ENCODE measurements around the gene TARS1.

TARS1 gene

DNA sequence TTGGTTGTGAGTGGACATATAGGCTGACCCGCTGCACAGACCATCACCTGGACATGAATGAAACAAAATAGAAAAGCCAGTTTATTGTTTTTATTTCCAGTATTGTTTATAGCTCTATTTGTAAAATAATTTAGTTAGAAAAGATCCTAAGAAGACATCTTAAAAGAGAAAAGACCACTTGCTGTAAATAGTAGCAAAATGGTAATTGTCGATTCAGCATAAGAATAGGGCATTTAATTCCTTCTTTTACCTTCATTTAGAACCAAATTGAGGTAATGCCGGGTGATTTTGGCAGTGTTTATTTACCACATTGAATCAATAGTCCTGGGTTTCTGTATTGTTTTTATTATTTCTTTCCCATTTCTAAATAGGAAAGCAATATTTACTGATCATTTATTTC, 7.4 kb downstream of the TARS1 start:
- TF ChIP-seq JUND (IDR thresholded peaks at IDR 0.05; ENCODE audit: low read depth): no peak
- in situ Hi-C loops (cut with HindIII; ENCODE audit: low pct_unique_long_range_greater_than_20kb, low sequenced_read_pairs): no loop called here

DNA sequence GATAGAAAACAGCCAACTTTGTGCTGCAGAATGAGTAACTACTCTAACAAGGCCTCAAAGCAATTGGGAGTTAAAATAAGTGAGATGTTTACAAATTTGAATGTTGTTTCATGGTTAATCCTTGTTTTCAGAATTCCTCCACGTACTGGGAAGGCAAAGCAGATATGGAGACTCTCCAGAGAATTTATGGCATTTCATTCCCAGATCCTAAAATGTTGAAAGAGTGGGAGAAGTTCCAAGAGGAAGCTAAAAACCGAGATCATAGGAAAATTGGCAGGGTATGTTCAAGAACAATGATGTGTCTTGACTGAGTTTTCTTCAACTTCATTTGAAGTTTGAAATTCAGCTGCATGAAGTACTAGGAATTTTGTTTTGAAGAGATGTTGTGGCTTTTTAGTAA, 16.4 kb downstream of the TARS1 start:
- no peak for DNase-seq (ENCODE audit: low read depth in 1 of 2, low spot score in 1 of 2)
- TF ChIP-seq JUND (IDR thresholded peaks at IDR 0.05; ENCODE audit: low read depth): no peak
- in situ Hi-C loops (cut with HindIII; ENCODE audit: low pct_unique_long_range_greater_than_20kb, low sequenced_read_pairs): no loop called here

More for the DNA sequence above, 7.4 kb downstream of the TARS1 start:
- DNase-seq (ENCODE audit: low read depth in 1 of 2, low spot score in 1 of 2): no peak

DNA sequence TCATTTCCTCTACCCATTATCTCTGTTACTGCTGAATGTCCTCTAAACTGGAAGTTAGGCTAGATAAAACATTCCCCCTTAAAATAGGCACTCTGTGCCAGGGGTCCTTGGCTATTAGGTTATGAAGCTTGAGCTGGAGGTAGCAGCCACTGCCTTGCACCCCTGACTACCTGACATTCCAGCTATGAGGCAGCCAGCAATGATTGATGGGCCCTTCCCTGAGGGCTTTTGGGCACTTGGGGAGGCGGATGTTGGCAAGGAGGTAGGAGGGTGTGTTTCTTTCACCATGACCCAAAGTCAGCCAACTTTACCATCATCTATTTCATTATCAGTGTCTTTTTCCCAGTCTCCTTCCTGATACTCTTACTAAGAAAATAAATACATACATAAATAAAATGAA, 17.1 kb downstream of the TARS1 start:
- DNase-seq (ENCODE audit: low read depth in 1 of 2, low spot score in 1 of 2): no peak
- no peak for TF ChIP-seq JUND (IDR thresholded peaks at IDR 0.05; ENCODE audit: low read depth)
- in situ Hi-C loops (cut with HindIII; ENCODE audit: low pct_unique_long_range_greater_than_20kb, low sequenced_read_pairs): no loop called here

DNA sequence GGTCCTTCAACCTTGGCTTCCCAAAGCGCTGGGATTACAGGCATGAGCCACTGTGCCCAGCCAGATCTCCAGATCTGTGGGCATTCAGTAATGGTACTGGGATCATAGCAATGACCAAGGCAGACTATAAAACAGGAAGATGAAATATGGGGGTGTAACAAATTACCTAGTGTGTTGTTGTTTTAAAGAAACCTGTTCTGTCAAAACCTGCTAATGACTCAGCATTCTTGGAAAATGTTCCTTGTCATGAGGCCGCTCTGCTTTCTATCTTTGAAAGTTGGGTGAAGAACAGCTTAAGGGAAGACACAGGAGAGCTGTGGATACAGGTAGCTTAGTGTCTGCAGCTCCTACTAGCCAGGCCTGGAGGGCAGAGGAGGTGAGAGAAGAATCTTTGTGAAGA, 19.4 kb downstream of the TARS1 start:
- in situ Hi-C loops (cut with HindIII; ENCODE audit: low pct_unique_long_range_greater_than_20kb, low sequenced_read_pairs): no loop called here
- TF ChIP-seq JUND (IDR thresholded peaks at IDR 0.05; ENCODE audit: low read depth): no peak
- DNase-seq (ENCODE audit: low read depth in 1 of 2, low spot score in 1 of 2): no peak

DNA sequence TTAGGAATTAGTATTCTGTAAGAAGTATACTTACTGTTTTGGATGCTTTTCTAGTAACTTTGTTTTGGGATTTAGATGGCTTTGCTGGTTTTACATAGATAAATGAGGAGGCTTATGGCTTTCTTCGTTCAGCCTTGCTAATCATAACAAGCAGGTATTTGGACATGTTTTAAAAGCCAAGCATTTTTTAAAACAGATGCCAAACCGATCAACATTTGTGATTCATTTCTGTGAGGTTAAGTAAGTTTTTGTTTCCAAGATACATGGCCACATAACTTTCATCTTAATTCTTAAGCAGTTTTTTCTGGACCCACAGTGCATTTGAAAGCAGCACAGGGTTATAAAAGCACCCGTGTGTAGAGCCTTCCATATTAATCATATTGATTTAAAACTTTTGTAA, 21.7 kb downstream of the TARS1 start:
- TF ChIP-seq JUND (IDR thresholded peaks at IDR 0.05; ENCODE audit: low read depth): no peak
- no peak for DNase-seq (ENCODE audit: low read depth in 1 of 2, low spot score in 1 of 2)
- in situ Hi-C loops (cut with HindIII; ENCODE audit: low pct_unique_long_range_greater_than_20kb, low sequenced_read_pairs): no loop called here

DNA sequence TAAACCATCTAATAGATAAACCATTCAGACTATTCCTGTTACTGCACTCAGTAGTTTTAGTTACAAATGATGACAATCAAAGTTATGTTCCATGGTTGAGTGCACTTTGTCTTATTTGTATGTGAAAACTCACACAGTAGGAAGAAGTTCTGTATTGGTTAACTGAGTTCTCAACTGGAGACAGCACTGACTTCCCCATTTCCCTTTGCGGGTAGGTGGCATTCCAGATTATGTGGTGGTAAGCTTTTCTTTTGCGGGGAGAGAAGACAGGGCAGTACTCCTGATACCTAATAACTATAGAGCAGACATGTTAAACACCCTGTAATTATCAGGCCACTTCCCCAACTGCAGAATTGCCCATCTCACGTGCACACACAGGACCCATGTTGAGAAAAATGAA, 24.4 kb downstream of the TARS1 start:
- no peak for TF ChIP-seq JUND (IDR thresholded peaks at IDR 0.05; ENCODE audit: low read depth)
- in situ Hi-C loops (cut with HindIII; ENCODE audit: low pct_unique_long_range_greater_than_20kb, low sequenced_read_pairs): no loop called here
- DNase-seq (ENCODE audit: low read depth in 1 of 2, low spot score in 1 of 2): no peak

DNA sequence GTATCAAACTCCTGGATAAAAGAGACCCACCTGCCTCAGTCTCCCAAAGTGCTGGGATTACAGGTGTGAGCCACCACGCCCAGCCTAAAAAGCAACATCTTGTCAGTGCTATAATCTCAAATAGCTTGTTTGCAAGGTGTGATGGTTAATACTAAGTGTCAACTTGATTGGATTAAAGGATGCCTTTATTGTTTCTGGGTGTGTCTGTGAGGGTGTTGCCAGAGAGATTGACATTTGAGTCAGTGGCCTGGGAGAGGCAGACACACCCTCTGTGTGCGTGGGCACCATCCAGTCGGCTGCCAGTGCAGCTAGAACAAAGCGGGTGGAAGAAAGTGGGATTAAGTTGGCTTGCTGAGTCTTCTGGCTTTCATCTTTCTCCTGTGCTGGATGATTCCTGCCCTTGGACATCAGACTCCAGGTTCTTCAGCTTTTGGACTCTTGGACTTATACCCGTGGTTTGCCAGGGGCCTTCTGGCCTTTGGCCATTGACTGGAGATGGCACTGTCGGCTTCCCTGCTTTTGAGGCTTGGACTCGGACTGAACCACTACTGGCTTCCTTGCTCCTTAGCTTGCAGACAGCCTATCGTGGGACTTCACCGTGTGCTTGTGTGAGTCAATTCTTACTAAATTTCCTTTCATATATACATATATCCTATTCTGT, 28.1 kb downstream of the TARS1 start:
- in situ Hi-C loops (cut with HindIII; ENCODE audit: low pct_unique_long_range_greater_than_20kb, low sequenced_read_pairs): no loop called here
- TF ChIP-seq JUND (IDR thresholded peaks at IDR 0.05; ENCODE audit: low read depth): no peak
- DNase-seq (ENCODE audit: low read depth in 1 of 2, low spot score in 1 of 2): no peak

DNA sequence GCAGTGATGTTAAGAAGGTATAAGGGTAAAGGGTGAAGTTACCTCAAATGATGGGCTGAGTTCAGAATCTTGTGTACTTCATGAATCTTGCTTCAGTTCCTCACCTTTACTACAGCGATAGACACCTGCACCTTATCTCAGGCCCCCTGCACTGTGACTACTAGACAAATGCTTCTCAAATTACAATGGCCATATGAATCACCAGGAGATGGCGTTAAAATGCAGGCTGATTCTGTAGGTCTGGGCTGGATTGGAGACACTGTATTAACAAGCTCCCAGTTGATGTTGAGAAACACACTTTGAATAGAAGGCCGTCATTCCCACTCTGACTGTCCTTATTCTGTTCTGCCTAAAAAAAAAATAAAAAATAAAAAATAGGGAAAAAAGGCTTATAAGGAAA, 29.8 kb downstream of the TARS1 start:
- in situ Hi-C loops (cut with HindIII; ENCODE audit: low pct_unique_long_range_greater_than_20kb, low sequenced_read_pairs): no loop called here
- no peak for TF ChIP-seq JUND (IDR thresholded peaks at IDR 0.05; ENCODE audit: low read depth)
- DNase-seq (ENCODE audit: low read depth in 1 of 2, low spot score in 1 of 2): peak; percentile 15 to 69

DNA sequence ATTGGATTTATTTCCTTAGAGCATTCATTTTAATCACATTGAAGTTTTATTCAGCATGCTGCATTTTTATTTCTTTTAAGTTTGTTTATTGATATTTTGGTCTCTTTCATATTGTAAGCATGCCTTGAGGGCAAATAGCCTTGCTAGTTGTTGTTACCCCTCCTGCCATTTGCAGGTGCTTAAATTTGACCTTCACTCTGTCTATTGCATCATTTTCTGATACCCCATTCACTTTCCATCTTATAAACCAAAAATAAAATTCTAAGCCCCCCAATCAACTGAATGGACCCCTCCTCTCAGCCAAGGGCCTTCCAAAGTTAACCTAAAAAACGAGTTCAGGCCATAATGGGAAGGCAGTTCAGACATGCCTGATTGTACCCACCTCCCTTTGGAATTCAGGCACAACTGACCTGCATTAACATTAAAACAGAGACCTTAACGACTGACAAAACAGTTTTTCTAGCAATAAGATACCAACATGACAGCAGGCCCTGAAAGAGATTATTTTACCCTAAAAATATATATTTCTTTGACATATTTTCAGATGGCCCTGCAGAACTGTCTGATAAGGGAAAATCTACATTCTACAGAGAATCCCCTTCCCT, 32.1 kb downstream of the TARS1 start:
- no peak for TF ChIP-seq JUND (IDR thresholded peaks at IDR 0.05; ENCODE audit: low read depth)
- in situ Hi-C loops (cut with HindIII; ENCODE audit: low pct_unique_long_range_greater_than_20kb, low sequenced_read_pairs): no loop called here
- no peak for DNase-seq (ENCODE audit: low read depth in 1 of 2, low spot score in 1 of 2)

DNA sequence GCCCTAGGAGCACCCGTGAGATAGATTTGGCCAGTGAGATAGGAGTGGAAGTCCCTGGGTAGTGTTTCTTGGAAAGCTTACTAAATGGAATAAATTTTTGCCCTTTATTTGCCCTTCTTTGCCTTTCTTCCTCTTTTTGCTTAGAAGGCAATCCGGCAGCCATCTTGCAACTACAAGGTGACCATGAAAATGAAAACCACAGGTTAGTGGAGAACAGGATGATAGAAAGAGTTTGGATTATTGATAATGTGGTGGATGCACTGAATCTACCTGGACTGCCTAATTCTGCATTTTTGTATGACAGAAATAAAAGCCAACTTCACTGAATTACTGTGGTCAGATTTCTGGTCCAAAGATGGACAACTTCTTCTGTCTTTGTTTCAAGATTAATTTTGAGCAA, 33.2 kb downstream of the TARS1 start:
- in situ Hi-C loops (cut with HindIII; ENCODE audit: low pct_unique_long_range_greater_than_20kb, low sequenced_read_pairs): no loop called here
- no peak for TF ChIP-seq JUND (IDR thresholded peaks at IDR 0.05; ENCODE audit: low read depth)
- no peak for DNase-seq (ENCODE audit: low read depth in 1 of 2, low spot score in 1 of 2)

DNA sequence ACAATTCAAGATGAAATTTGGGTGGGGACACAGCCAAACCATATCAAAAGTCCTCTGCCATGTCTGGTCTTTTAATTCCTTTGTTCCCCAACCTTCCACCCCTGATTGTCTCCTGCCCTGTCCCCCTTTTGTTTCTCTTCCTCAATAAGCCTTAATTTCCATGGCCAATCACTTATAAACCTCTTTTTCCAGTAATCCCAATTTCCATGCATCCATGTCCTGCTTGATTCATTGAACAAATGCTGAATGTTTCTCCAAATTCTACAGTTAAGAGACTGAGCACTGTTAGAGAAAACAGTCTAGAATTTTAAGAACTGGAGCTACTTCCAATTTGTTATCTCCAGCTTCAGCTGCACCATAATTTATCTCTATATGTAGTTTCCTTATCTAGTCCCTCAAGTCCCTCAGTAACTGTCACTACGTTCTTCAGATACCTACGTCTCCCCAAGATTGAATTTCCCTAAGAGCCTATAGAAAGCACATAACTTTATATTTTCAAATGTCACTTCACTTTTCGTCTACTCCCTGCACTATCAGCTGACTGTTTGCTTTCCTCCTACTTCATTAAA, 34.2 kb downstream of the TARS1 start:
- TF ChIP-seq JUND (IDR thresholded peaks at IDR 0.05; ENCODE audit: low read depth): no peak
- no peak for DNase-seq (ENCODE audit: low read depth in 1 of 2, low spot score in 1 of 2)
- in situ Hi-C loops (cut with HindIII; ENCODE audit: low pct_unique_long_range_greater_than_20kb, low sequenced_read_pairs): no loop called here

DNA sequence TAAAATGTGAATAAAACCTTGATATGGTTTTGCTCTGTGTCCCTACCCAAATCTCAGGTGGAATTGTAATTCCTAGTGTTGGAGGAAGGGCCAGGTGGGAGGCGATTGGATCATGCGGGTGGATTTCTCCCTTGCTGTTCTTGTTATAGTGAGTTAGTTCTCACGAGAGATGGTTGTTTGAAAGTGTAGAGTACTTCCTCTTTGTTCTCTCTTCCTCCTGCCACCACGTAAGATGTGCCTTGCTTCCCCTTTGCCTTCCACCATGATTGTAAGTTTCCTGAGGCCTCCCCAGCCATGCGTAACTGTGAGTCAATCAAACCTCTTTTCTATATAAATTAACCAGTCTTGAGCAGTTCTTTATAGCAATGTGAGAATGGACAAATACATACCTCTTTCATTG, 34.9 kb downstream of the TARS1 start:
- in situ Hi-C loops (cut with HindIII; ENCODE audit: low pct_unique_long_range_greater_than_20kb, low sequenced_read_pairs): no loop called here
- no peak for TF ChIP-seq JUND (IDR thresholded peaks at IDR 0.05; ENCODE audit: low read depth)
- no peak for DNase-seq (ENCODE audit: low read depth in 1 of 2, low spot score in 1 of 2)

DNA sequence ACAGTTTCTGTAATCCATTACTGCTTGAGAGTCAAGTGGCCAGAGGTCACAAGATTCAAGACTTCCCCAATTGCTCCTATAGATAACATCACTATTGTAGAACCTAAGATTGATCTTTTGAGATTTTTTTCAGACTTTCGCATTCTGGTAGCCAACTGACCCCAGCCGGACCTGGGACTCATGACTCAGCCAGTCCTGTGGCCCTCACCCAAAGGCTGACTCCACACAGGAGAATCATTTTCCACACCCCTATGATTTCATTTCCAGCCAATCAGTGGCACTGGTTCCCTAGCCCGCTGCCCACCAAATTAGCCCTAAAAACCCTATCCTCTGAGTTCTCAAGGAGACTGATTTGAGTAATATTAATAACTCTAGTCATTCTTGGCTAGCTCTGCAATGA, 36.2 kb downstream of the TARS1 start:
- DNase-seq (ENCODE audit: low read depth in 1 of 2, low spot score in 1 of 2): no peak
- in situ Hi-C loops (cut with HindIII; ENCODE audit: low pct_unique_long_range_greater_than_20kb, low sequenced_read_pairs): no loop called here

More for the DNA sequence above, 36.2 kb downstream of the TARS1 start:
- no peak for TF ChIP-seq JUND (IDR thresholded peaks at IDR 0.05; ENCODE audit: low read depth)

All from T47D (cell line).